WTC11 (cell line): Measurements from ENCODE around the gene AFAP1L2. TPM values are rescaled to one million over a fixed set of nuclear protein-coding genes. Genes with fewer than 3 reads are reported as not detected.

Experiments
- ATAC-seq: fragments of 200-7000 bp; cut with Tn5 transposase; 2 replicates; pipeline ENCODE4 v1.10.0; 2021; ENCODE audit warnings: mild to moderate bottlenecking, moderate library complexity
- CTCF ChIA-PET: fragments of 300-600 bp; sonication (Branson Sonifier 250); formaldehyde crosslinking; loops from one replicate; lab custom pipeline; 2021; ENCODE audit warnings: antibody characterized with exemption; lab: Charles Lee
- POLR2A ChIA-PET: fragments of 350-600 bp; sonication (Branson Sonifier 250); formaldehyde crosslinking; loops from one replicate; lab custom pipeline; 2021; ENCODE audit warnings: antibody characterized with exemption; lab: Charles Lee
- DNase-seq: peaks from one replicate; pipeline ENCODE4 v3.0.0; 2021; ENCODE audit warnings: low spot score
- H3K27ac Mint-ChIP-seq: 2 replicates; pipeline ENCODE4 v1.8.0; 2021; ENCODE audit warnings: mixed read lengths
- H3K27me3 Mint-ChIP-seq: 2 replicates; pipeline ENCODE4 v1.8.0; 2021; ENCODE audit warnings: low read depth, mild to moderate bottlenecking, moderate library complexity, mixed read lengths
- H3K36me3 Mint-ChIP-seq: 2 replicates; pipeline ENCODE4 v1.8.0; 2021; ENCODE audit warnings: mixed read lengths
- H3K4me1 Mint-ChIP-seq: 2 replicates; pipeline ENCODE4 v1.8.0; 2022; ENCODE audit warnings: mixed read lengths
- H3K4me3 Mint-ChIP-seq: 2 replicates; pipeline ENCODE4 v1.8.0; 2021; ENCODE audit warnings: mild to moderate bottlenecking, moderate library complexity, mixed read lengths
- H3K9me3 Mint-ChIP-seq: 2 replicates; pipeline ENCODE4 v1.8.0; 2021; ENCODE audit warnings: mixed read lengths
- AR ChIP-seq: fragments of 250-450 bp; sonication (Bioruptor Pico); IDR thresholded peaks from 2 replicates; pipeline ENCODE4 v1.9.0; 2021; ENCODE audit warnings: mild to moderate bottlenecking
- ELF4 ChIP-seq: sonication (generic); formaldehyde crosslinking; IDR thresholded peaks from 2 replicates; pipeline ENCODE4 v1.8.1; 2022; ENCODE audit warnings: low read depth, mild to moderate bottlenecking, moderate library complexity, missing genetic modification reagents
- EMX1 ChIP-seq: fragments of 250-450 bp; sonication (Bioruptor Pico); IDR thresholded peaks from 2 replicates; pipeline ENCODE4 v1.8.0; 2021; ENCODE audit warnings: mild to moderate bottlenecking
- ERG ChIP-seq: fragments of 250-450 bp; sonication (Bioruptor Pico); IDR thresholded peaks from 2 replicates; pipeline ENCODE4 v1.8.0; 2021; ENCODE audit warnings: mild to moderate bottlenecking
- ETV6 ChIP-seq: sonication (generic); formaldehyde crosslinking; IDR thresholded peaks from 2 replicates; pipeline ENCODE4 v1.8.1; 2022; ENCODE audit warnings: mild to moderate bottlenecking, missing genetic modification reagents
- GTF2I ChIP-seq: fragments of 250-450 bp; sonication (Bioruptor Pico); conservative IDR thresholded peaks from 2 replicates; pipeline ENCODE4 v1.4.0; 2021; ENCODE audit warnings: mild to moderate bottlenecking
- MXD4 ChIP-seq: fragments of 250-450 bp; sonication (Bioruptor Pico); IDR thresholded peaks from 2 replicates; pipeline ENCODE4 v1.8.0; 2021; ENCODE audit warnings: mild to moderate bottlenecking, moderate library complexity, borderline replicate concordance
- NR1H2 ChIP-seq: sonication (generic); formaldehyde crosslinking; IDR thresholded peaks from 2 replicates; pipeline ENCODE4 v1.9.0; 2021; ENCODE audit warnings: mild to moderate bottlenecking, moderate library complexity, missing genetic modification reagents
- TEAD1 ChIP-seq: sonication (generic); formaldehyde crosslinking; IDR thresholded peaks from 2 replicates; pipeline ENCODE4 v1.8.0; 2022; ENCODE audit warnings: mild to moderate bottlenecking, missing genetic modification reagents
- ZNF138 ChIP-seq: sonication (generic); formaldehyde crosslinking; conservative IDR thresholded peaks from 2 replicates; pipeline ENCODE4 v1.8.1; 2022; ENCODE audit warnings: mild to moderate bottlenecking, moderate library complexity, missing genetic modification reagents
- ZNF263 ChIP-seq: sonication (generic); formaldehyde crosslinking; IDR thresholded peaks from 2 replicates; pipeline ENCODE4 v1.8.1; 2022; ENCODE audit warnings: low read depth, mild to moderate bottlenecking, moderate library complexity, missing genetic modification reagents
- ZNF416 ChIP-seq: fragments of 250-450 bp; sonication (Bioruptor Pico); IDR thresholded peaks from 2 replicates; pipeline ENCODE4 v1.9.0; 2021; ENCODE audit warnings: mild to moderate bottlenecking, inconsistent platforms
- ZNF423 ChIP-seq: fragments of 250-450 bp; sonication (Bioruptor Pico); IDR thresholded peaks from 2 replicates; pipeline ENCODE4 v2.1.2; 2022; ENCODE audit warnings: mild to moderate bottlenecking, moderate library complexity
- ZNF425 ChIP-seq: fragments of 250-450 bp; sonication (Bioruptor Pico); conservative IDR thresholded peaks from 2 replicates; pipeline ENCODE4 v1.9.0; 2021; ENCODE audit warnings: mild to moderate bottlenecking
- total RNA-seq: library from RNA; stranded (reverse); gene quantifications from 3 replicates; pipeline ENCODE4 v1.2.3, GENCODE V29; 2021
- TF ChIP-seq, protein P1 (sequence below): fragments of 200-600 bp; IDR thresholded peaks from 2 replicates; pipeline ENCODE4 v1.8.0; 2022; ENCODE audit warnings: antibody characterized with exemption
- TF ChIP-seq, protein P2 (sequence below): sonication (generic); formaldehyde crosslinking; conservative IDR thresholded peaks from 2 replicates; pipeline ENCODE4 v1.8.1; 2022; ENCODE audit warnings: mild to moderate bottlenecking, missing genetic modification reagents

Gene AFAP1L2
- total RNA-seq, 1 experiment from 2014 or later, result 5.0 TPM

DNA sequence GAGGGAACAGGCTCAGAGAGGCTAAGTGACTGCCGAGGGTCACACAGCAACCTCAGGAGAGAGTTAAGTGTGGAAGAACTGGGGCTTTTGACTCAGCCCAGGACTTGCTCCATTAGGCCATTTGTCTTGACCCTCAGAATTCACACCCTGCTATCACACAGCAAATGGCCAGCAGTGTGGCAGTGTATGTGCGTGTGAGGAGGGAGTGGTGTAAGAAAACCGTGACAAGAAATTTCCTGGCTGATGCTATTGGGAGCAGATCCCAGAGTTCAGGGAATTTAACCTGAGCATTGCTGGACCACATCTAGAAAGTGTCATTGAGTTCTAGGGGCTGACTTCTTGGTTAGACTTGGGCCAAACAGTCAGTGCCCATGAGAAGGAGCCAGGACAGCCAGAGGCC, 146.8 kb downstream of the AFAP1L2 start (continued):
- no peak for TF ChIP-seq ZNF425 (CRISPR knock-in tag)
- TF ChIP-seq TEAD1 (CRISPR knock-in tag), result no peak
- TF ChIP-seq EMX1 (CRISPR knock-in tag), result no peak
- TF ChIP-seq ERG (CRISPR knock-in tag), result no peak

GRCh38 chr10:114256822-114257221, 147.5 kb downstream of the AFAP1L2 start:
- ChIA-PET POLR2A (no interaction called here), CTCF (interaction anchor here (0.6 kb wide), 1 partner anchor 940 kb away, joined by 4 read pairs; no protein-coding TSS in a partner anchor)
- H3K27ac Mint-ChIP-seq, result no peak overlapping the region
- H3K9me3 Mint-ChIP-seq, result peaks cover 15% of the 10 kb centered on the region
- peaks cover 21% of the 10 kb centered on the region for H3K36me3 Mint-ChIP-seq
- H3K4me1 Mint-ChIP-seq, result peaks cover 11% of the 10 kb centered on the region
- DNase-seq, result no peak
- TF ChIP-seq ELF4 (CRISPR knock-in tag), result no peak
- TF ChIP-seq ZNF263, result no peak
- TF ChIP-seq, protein P1, sequence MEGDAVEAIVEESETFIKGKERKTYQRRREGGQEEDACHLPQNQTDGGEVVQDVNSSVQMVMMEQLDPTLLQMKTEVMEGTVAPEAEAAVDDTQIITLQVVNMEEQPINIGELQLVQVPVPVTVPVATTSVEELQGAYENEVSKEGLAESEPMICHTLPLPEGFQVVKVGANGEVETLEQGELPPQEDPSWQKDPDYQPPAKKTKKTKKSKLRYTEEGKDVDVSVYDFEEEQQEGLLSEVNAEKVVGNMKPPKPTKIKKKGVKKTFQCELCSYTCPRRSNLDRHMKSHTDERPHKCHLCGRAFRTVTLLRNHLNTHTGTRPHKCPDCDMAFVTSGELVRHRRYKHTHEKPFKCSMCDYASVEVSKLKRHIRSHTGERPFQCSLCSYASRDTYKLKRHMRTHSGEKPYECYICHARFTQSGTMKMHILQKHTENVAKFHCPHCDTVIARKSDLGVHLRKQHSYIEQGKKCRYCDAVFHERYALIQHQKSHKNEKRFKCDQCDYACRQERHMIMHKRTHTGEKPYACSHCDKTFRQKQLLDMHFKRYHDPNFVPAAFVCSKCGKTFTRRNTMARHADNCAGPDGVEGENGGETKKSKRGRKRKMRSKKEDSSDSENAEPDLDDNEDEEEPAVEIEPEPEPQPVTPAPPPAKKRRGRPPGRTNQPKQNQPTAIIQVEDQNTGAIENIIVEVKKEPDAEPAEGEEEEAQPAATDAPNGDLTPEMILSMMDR, result no peak
- no peak overlapping the region for H3K4me3 Mint-ChIP-seq
- no peak for ATAC-seq
- no peaks in the 10 kb centered on the region for H3K27me3 Mint-ChIP-seq

DNA sequence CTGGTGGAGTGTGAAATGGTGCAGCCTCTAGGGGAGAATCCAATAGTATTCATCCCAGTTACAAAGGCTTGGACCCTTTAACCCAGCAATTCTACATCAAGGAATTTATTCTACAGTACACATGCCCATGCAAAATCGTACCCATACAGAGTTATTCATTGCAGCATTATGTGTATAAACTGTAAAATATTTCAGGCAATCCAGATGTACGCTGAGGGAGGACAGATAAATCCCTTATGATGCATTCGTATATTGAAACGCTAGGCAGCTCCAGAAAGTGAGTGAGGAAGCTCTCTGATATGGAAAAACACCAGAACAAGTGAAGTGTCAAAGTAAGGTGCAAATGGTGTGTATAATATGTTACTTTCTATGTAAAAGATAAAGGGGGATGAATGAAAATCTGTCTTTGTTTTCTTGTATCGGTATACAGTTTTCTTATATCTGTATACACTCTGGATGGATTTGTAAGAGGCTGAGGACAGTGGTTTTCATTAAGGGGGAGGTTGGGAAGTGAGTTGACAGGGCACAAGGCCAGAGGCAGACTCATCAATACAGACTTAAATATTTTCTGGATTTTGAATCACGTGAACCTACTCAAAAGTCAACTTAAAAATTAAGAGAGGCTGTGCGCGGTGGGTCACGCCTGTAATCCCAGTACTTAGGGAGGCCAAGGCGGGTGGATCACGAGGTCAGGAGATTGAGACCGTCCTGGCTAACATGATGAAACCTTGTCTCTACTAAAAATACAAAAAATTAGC, 148.1 kb downstream of the AFAP1L2 start:
- Mint-ChIP-seq H3K27me3 (no peaks in the 10 kb centered on the region), H3K9me3 (peaks cover 15% of the 10 kb centered on the region), H3K4me3 (no peak overlapping the region), H3K36me3 (peaks cover 21% of the 10 kb centered on the region), H3K4me1 (peaks cover 11% of the 10 kb centered on the region), H3K27ac (no peak overlapping the region)
- CTCF ChIA-PET, result no interaction called here
- TF ChIP-seq, protein P2, sequence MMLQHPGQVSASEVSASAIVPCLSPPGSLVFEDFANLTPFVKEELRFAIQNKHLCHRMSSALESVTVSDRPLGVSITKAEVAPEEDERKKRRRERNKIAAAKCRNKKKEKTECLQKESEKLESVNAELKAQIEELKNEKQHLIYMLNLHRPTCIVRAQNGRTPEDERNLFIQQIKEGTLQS, result no peak
- no peak for TF ChIP-seq ETV6 (CRISPR knock-in tag)
- no peak for TF ChIP-seq ZNF423
- TF ChIP-seq GTF2I, result no peak
- TF ChIP-seq AR (CRISPR knock-in tag), result no peak
- TF ChIP-seq NR1H2, result no peak
- TF ChIP-seq ZNF138, result no peak
- TF ChIP-seq MXD4 (CRISPR knock-in tag), result no peak
- TF ChIP-seq ZNF416, result no peak
- DNase-seq, result no peak
- ATAC-seq, result no peak
- POLR2A ChIA-PET, result no interaction called here
